Large intestine (tissue), 12 donors: ENCODE measurements around the gene GDF11. TPM values are rescaled to one million over a fixed set of nuclear protein-coding genes. Genes with fewer than 3 reads are reported as not detected.

ENCODE experiments used
- DNase-seq, 2 donors: peaks; one replicate each; pipeline versions ENCODE4 v3.0.0 to v3.0.0-alpha.2; 2013
- H3K27ac ChIP-seq: one replicate; pipeline ENCODE4 v1.5.1; 2013; ENCODE audit warnings: low read length
- H3K27me3 ChIP-seq: 2 replicates; pipeline ENCODE4 v1.6.1; 2013; ENCODE audit warnings: low read length; ENCODE audit not compliant: control insufficient read depth, insufficient read depth
- H3K36me3 ChIP-seq: 2 replicates; pipeline ENCODE4 v1.6.1; 2013; ENCODE audit warnings: low read length; ENCODE audit not compliant: control insufficient read depth, insufficient read depth
- H3K4me1 ChIP-seq: one replicate; pipeline ENCODE4 v1.6.1; 2013; ENCODE audit warnings: low read length; ENCODE audit not compliant: control insufficient read depth, insufficient read depth
- H3K4me3 ChIP-seq: one replicate; pipeline ENCODE4 v1.5.1; 2013; ENCODE audit warnings: low read length
- H3K9me3 ChIP-seq: one replicate; pipeline ENCODE4 v1.6.1; 2013; ENCODE audit warnings: mild to moderate bottlenecking, low read depth, low read length, moderate library complexity; ENCODE audit not compliant: control insufficient read depth
- WGBS: methylation state at CpG from one replicate; pipeline ENCODE4 v1.1.5; 2013; ENCODE audit warnings: low lambda C conversion rate; ENCODE audit not compliant: insufficient coverage; 5-methylcytosine and 5-hydroxymethylcytosine counted together
- long read RNA-seq, 11 donors: transcript quantifications; one replicate each; lab custom pipeline, GENCODE V29; 2026
- polyA plus RNA-seq: library from polyadenylated mRNA; unstranded; fragments of 120-200 nt; gene quantifications from one replicate; pipeline ENCODE4 v1.2.1, GENCODE V29; 2013

Gene GDF11
- polyA plus RNA-seq, result 4.2 TPM
- long read RNA-seq, donor 1, full-length matches to known transcripts, result 1 of 37 reads
- long read RNA-seq, donor 1, partial matches to known transcripts, result 36 of 37 reads
- long read RNA-seq, donor 1, other reads (novel, unspliced or antisense), result 0 of 37 reads
- long read RNA-seq, donor 2, full-length matches to known transcripts, result 1 of 98 reads
- long read RNA-seq, donor 2, partial matches to known transcripts, result 89 of 98 reads
- long read RNA-seq, donor 2, other reads (novel, unspliced or antisense), result 8 of 98 reads
- long read RNA-seq, donor 3, result 0 reads
- long read RNA-seq, donor 4, result 0 reads
- long read RNA-seq, donor 5, full-length matches to known transcripts, result 1 of 1 reads
- long read RNA-seq, donor 5, partial matches to known transcripts, result 0 of 1 reads
- long read RNA-seq, donor 5, other reads (novel, unspliced or antisense), result 0 of 1 reads
- long read RNA-seq, donor 6, full-length matches to known transcripts, result 4 of 88 reads
- long read RNA-seq, donor 6, partial matches to known transcripts, result 84 of 88 reads
- long read RNA-seq, donor 6, other reads (novel, unspliced or antisense), result 0 of 88 reads
- long read RNA-seq, donor 7, full-length matches to known transcripts, result 1 of 1 reads
- long read RNA-seq, donor 7, partial matches to known transcripts, result 0 of 1 reads
- long read RNA-seq, donor 7, other reads (novel, unspliced or antisense), result 0 of 1 reads
- long read RNA-seq, donor 8, full-length matches to known transcripts, result 2 of 95 reads
- long read RNA-seq, donor 8, partial matches to known transcripts, result 87 of 95 reads
- long read RNA-seq, donor 8, other reads (novel, unspliced or antisense), result 6 of 95 reads
- long read RNA-seq, donor 9, partial matches to known transcripts, result 102 of 111 reads
- long read RNA-seq, donor 9, other reads (novel, unspliced or antisense), result 9 of 111 reads
- long read RNA-seq, donor 10, partial matches to known transcripts, result 71 of 71 reads
- long read RNA-seq, donor 10, other reads (novel, unspliced or antisense), result 0 of 71 reads
- long read RNA-seq, donor 11, partial matches to known transcripts, result 46 of 46 reads
- long read RNA-seq, donor 11, other reads (novel, unspliced or antisense), result 0 of 46 reads

- WGBS, result 0% methylated on average over 3 of the region's 53 CpGs
- peaks cover 23% of the 10 kb centered on the region for H3K4me1 ChIP-seq
- H3K27ac ChIP-seq, result peak within 1 kb of the TSS; percentile 17
These were observed at the start of gene GDF11 for GRCh38 chr12:55742719-55743405. TSS of gene GDF11 (plus strand) at chr12:55743122. CDS start at chr12:55743317, 195 bp downstream.

DNA sequence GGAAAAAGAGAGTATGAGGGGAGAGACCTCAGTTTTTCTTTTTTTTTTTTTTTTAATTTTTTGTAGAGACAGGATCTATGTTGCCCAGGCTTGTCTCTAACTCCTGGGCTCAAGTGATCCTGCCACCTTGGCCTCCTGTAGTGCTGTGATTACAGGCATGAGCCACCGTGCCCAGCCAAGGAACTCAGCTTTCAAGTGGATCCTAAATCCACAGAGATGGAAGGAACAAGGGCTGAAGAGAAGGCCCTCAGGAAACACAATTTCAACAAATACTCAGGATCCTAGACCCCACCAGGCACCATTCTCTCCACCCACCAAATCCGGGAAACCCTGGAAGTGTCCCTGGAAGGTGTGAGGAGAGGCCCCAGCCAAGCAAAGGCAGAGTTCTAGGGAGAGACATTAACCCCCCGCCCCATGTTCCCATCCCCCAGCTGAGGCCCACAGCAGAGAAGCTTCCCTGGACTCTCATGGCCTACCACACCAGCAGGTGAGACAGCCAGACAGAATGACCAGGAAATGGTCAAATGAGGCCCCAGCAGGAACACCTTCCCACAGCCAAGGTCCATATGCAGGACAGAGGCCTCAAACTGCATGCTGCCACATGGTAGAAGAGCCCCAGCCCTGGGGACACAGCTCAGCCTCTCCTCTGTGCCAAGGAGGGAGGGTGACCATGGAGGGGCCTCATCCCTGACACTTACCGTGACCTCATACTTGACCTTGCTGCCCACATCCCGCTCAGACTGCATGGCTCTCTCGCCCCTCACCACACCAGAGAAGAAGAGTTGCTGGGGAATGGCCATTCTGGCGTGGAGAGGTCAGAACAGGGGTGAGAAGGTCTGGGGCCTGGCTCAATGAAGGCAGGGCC lies 49.4 kb upstream of the GDF11 start:
- Histone ChIP-seq H3K9me3 (no peaks in the 10 kb centered on the region), H3K4me1 (peaks cover 28% of the 10 kb centered on the region), H3K36me3 (no peaks in the 10 kb centered on the region), H3K27ac (no peak overlapping the region), H3K4me3 (no peak overlapping the region), H3K27me3 (no peaks in the 10 kb centered on the region)
- no CpG with 5 or more reads among the region's 7 CpGs for WGBS
- no peak for DNase-seq

More at GRCh38 chr12:55742719-55743405, at the start of gene GDF11:
- Histone ChIP-seq H3K27me3 (no peaks in the 10 kb centered on the region), H3K4me3 (peak within 1 kb of the TSS; percentile 61), H3K9me3 (peaks cover 3% of the 10 kb centered on the region), H3K36me3 (no peaks in the 10 kb centered on the region)
- DNase-seq, result peak; percentile 69 to 77

DNA sequence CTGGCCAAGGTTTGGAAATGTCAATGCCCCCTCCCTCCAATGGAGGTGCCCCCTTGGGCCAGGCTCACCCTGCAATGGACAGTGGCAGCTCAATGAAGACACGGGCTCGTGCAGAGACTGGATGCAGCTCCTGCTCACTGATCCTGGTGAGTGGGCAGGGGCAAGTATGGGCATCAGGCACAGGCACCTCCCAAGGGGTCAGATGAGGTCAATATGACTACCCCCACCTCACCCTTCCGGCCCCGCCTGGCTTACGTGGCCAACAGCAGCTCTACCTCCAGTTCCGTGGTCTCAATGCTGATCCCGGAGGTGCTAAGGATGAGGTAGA lies 48.8 kb upstream of the GDF11 start:
- Histone ChIP-seq H3K27ac (no peak overlapping the region), H3K9me3 (no peaks in the 10 kb centered on the region), H3K4me3 (no peak overlapping the region), H3K4me1 (peaks cover 30% of the 10 kb centered on the region), H3K27me3 (no peaks in the 10 kb centered on the region), H3K36me3 (no peaks in the 10 kb centered on the region)
- WGBS, result no CpG with 5 or more reads among the region's 7 CpGs
- no peak for DNase-seq

DNA sequence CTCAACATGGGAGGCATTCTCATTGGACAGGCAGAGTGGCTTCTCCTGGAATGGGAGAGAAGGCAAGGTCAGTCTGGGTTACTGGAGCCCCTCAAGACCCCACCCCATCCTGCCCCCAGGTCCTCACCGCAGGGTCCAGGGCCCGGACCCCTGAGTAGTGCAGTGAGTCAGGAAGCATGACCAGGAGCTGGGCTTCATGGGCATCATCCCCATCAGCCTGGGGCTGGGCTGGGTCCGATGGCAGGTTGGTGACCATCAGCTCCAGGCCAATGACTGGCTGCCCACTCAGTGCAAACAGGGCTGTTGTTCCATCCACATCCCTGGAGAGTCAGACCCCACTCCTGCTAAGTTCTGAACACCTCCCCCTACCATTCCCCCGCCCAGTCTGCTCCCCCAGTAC lies 48.3 kb upstream of the GDF11 start:
- H3K27ac ChIP-seq, result no peak overlapping the region
- no peaks in the 10 kb centered on the region for H3K36me3 ChIP-seq
- no CpG with 5 or more reads among the region's 4 CpGs for WGBS

GRCh38 chr12:55695349-55695748 lies 47.6 kb upstream of the GDF11 start:
- Histone ChIP-seq H3K36me3 (no peaks in the 10 kb centered on the region), H3K4me3 (no peak overlapping the region), H3K4me1 (peaks cover 41% of the 10 kb centered on the region), H3K27me3 (no peaks in the 10 kb centered on the region), H3K27ac (peak overlapping the region; percentile 27), H3K9me3 (no peaks in the 10 kb centered on the region)
- WGBS, result no CpG with 5 or more reads among the region's 7 CpGs
- peak; percentile 60 to 68 for DNase-seq

More for the DNA sequence above, 48.3 kb upstream of the GDF11 start:
- no peaks in the 10 kb centered on the region for H3K9me3 ChIP-seq
- H3K4me3 ChIP-seq, result no peak overlapping the region
- peaks cover 35% of the 10 kb centered on the region for H3K4me1 ChIP-seq
- DNase-seq, result no peak
- no peaks in the 10 kb centered on the region for H3K27me3 ChIP-seq

DNA sequence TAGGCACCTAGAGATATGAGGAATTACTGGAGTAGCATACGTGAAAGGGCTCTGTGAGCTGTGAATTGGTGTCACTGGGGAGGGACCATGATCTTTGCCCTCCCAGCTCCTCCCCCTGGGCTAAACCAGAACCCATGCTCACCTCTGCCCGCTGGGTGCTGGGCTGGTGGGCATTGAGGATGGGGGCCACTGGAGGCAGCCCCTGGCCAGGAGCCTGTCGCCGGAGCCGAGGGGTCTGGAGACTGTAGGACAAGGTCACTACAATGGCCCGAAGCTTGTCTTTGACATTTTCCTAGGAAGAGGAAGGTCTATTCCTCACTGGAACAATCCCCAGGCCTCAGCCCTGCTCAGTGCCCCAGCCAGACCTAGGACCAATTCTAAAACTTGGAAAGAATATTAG lies 46.8 kb upstream of the GDF11 start:
- peak overlapping the region; percentile 27 for H3K27ac ChIP-seq
- no peaks in the 10 kb centered on the region for H3K9me3 ChIP-seq
- peaks cover 41% of the 10 kb centered on the region for H3K4me1 ChIP-seq
- DNase-seq, result no peak
- no peak overlapping the region for H3K4me3 ChIP-seq
- WGBS, result no CpG with 5 or more reads among the region's 6 CpGs
- H3K27me3 ChIP-seq, result no peaks in the 10 kb centered on the region
- H3K36me3 ChIP-seq, result no peaks in the 10 kb centered on the region

DNA sequence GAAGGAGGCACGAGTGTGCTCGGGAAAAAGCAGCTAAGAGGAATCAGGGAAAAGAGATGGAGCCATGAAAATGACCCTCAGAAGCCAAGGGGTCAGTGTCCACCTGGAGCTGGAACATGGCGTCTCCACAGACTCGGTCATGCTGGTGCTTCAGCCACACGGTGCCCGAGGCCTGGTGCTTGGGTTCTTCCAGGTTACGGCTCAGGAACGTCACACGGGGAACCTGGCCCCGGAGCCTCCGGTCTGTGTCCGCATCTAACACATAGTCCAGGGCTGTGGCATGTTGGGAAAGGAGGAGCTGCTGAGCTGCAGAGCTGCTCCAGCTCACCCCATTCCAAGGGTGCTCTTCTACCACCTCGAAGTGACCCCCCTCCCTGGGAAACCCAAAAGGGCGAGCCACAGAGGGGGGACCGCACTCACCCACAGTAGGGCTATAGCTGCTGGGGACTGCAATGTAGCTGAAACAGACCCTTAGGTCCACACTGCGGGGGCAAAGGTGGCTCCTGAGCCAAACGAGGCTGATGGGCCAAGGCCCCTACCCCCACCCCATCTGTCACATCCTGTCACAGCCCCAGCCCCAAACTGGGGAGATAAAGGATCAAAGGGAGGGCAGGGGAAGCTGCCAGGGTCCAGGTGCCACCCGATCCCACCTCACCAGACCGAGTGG lies 46.0 kb upstream of the GDF11 start:
- H3K4me1 ChIP-seq, result peaks cover 41% of the 10 kb centered on the region
- H3K27ac ChIP-seq, result no peak overlapping the region
- H3K36me3 ChIP-seq, result no peaks in the 10 kb centered on the region
- no CpG with 5 or more reads among the region's 19 CpGs for whole genome bisulfite sequencing
- H3K27me3 ChIP-seq, result no peaks in the 10 kb centered on the region
- no peak for DNase-seq
- no peaks in the 10 kb centered on the region for H3K9me3 ChIP-seq
- H3K4me3 ChIP-seq, result no peak overlapping the region

GRCh38 chr12:55697686-55698085 lies 45.2 kb upstream of the GDF11 start:
- no peak overlapping the region for H3K4me3 ChIP-seq
- peaks cover 41% of the 10 kb centered on the region for H3K4me1 ChIP-seq
- no peaks in the 10 kb centered on the region for H3K36me3 ChIP-seq
- no peaks in the 10 kb centered on the region for H3K9me3 ChIP-seq
- no CpG with 5 or more reads among the region's 7 CpGs for WGBS
- no peak for DNase-seq
- no peak overlapping the region for H3K27ac ChIP-seq
- H3K27me3 ChIP-seq, result no peaks in the 10 kb centered on the region
